Measurements from ENCODE around the gene GTPBP3.

Gene GTPBP3

DNA sequence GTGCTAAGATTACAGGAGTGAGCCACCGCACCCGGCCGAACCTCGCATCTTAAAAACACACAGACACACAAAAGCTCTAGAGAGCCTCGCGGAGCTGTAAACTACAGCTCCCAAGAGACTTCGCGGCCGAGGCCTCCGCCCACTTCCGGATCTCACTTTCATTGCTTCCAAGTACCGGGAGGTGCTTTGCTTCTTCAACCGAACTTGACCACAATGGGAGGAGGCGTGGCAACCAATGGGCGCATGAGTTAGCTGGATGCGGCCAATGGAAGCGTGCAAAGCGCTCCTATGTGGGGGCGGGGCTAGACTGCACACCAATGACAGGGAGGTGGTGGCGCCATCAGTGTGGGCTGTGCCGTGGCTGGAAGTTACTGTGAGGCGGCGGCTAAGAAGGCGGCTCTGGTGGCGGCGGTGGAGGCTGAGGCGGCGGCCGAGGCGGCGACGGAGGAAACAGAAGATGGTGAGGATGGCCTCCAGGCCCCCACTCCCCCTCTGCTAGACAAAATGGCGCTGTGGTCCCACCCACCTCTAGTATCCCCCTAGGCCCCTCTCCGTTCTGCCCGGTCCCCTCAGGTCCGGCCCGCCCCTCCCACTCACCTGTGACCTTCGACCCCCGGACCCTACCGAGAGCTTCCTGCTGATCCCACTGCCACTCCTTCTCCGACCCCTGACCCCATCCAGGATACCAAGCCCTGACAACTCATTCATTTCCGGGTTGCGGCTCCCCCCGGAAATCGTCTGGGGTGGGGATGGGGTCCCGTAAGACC is 28.0 kb upstream of the GTPBP3 start, which contains the start of gene DDA1:
Gene DDA1, plus strand, starts transcription at position 366 of the 767 bp plus-strand sequence. Its CDS starts 92 bp downstream, at position 458.
- DNase-seq (ENCODE audit: low read depth in 2 of 2) = peak; percentile 93 to 98

DNA sequence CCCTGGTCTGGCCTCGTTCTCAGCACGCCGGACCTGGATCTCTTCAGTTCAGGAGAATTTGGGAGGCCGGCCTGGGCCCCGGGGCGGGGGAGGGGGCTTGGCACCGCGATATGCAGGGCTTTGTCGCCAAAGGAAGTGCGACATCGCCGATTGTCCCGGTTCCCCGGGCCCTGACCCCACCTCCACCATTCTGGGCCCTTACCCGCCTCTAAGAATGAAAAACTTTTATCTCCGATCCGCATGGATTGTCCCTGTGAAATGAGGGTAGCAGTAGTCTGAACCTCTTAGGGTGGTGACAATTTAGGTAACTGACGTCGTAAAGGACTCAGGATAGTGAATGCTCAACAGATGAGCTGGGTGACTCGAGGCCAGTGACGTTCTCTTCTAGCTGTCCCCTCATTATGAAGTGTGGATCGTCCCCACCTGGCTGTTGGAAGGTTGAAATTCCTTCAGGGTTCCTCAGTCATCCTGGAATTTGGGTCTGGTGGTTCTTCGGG is 27.3 kb upstream of the GTPBP3 start:
- DNase-seq (ENCODE audit: low read depth in 2 of 2) = no peak

DNA sequence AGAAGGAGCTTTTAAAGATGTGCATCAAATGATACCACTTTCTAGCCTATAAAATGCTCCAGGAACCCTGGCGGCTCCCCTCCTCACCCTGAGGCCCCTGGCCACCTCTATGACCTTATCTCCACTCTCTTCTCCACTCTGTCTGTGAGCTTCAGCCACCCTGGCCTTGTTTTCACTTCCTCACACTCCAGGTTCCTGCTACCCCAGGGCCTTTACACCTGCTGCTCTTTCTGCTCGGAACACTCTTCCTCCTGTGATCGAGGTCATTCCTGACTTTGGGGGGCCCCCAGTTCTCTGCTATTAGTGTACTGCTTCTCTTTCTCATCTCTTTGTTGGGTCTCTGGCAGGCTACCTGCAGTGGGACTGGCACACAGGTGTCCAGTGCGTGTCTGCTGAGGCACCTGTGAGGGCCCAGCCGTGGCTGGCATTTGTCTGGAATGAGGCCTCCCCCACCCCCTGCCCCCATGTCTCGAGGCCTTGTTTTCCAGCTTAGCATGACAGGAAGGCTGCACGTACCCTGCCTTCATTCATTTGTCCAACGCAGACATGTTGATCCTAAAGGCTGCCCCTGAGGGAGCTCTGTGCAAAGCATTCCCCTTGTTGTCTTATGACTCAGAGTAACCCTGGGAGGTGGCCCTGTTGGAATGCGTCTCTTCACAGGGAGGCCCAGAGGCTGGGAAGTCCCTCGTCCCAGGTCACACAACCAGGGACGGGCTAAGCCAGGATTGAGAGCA is 25.7 kb upstream of the GTPBP3 start:
- DNase-seq (ENCODE audit: low read depth in 2 of 2) = no peak

DNA sequence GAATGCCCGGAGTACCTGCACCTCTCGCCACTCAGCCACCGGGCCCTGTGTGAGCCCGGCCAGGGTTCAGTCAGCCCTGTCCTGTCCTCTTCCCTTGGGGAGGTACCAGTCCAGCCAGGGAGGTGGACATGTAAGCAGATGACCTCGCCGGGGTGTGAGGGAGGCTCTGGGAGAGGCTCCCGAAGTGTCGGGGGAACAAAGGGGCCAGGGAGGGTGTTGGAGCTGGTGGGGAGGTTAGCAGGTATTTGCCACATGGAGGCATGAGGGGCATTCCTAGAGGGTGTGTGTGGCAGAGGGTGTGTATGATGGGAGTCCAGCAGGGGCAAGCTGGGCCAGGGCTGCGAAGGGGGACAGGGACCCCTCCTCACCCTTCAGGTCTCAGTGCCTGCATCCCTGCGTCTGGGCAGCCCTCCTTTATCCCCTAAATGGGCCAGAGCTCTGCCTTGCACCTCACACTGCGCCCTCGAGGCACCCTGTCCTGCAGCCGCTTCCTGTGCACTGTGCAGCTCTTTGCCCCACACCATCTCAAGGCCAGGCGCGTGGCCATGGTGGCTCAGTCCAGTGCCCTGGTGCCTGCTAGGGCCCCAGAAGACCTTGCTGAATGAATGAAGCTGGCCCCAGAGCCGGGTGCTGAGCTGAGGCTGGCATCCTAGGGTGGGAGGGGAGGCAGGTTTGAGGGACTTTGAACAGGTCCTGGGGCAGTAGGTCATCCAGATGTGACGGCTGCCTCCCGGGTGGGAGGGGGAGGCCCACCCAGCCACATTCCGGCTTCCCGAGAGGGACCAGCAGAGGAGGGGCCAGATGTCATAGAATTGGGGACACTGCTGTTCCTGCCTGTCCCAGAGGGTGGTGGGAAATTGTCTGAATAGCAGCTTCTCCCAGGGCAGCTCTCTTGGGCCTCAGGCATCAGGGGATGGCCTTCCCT is 24.9 kb upstream of the GTPBP3 start:
- DNase-seq (ENCODE audit: low read depth in 2 of 2) = no peak

DNA sequence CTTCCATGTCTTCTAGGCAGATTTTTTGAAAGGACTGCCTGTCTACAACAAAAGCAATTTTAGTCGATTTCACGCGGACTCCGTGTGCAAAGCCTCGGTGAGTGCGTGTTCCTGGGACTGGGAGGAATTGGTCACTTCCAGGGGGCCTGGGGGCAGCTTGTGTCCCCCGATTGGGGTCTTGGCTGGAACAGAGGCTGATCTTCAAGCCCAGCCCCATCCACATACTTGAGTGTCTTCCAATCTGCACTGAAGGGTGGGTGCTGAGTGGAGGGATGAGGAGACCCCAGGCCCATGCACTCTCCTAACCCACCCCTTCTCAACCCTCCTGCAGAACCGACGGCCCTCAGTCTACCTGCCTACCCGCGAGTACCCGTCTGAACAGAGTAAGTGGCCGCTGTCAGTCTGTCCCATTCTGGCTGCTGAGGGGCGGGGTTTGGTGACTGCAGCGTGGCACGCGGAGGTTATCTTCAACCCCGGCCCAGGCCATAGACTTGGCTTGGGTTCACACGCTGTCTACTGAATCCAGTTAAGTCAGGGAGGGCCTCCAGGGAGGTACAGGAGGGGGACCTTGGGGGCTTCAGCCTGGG is 23.3 kb upstream of the GTPBP3 start:
- no peak for DNase-seq (ENCODE audit: low read depth in 2 of 2)

DNA sequence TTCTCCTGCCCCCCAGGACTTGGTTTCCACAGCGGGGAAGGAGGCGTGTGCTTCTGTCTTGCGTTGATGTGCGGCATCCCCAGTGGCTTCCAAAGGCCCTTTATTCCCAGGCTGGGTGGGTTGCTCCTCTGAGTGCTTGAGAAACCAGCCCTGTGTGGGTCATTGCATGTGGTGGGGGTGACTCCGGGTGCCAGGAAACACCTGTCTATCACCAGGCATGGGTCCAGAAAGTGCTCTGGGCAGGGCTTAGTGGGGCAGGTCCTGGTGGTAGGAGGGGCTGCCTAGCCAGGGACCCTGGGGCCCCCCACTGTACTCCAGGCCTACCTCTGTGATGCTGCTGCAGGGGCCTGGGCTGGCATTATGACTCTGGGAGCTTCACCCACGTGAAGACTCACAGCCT is 18.4 kb upstream of the GTPBP3 start:
- DNase-seq (ENCODE audit: low read depth in 2 of 2) = no peak

DNA sequence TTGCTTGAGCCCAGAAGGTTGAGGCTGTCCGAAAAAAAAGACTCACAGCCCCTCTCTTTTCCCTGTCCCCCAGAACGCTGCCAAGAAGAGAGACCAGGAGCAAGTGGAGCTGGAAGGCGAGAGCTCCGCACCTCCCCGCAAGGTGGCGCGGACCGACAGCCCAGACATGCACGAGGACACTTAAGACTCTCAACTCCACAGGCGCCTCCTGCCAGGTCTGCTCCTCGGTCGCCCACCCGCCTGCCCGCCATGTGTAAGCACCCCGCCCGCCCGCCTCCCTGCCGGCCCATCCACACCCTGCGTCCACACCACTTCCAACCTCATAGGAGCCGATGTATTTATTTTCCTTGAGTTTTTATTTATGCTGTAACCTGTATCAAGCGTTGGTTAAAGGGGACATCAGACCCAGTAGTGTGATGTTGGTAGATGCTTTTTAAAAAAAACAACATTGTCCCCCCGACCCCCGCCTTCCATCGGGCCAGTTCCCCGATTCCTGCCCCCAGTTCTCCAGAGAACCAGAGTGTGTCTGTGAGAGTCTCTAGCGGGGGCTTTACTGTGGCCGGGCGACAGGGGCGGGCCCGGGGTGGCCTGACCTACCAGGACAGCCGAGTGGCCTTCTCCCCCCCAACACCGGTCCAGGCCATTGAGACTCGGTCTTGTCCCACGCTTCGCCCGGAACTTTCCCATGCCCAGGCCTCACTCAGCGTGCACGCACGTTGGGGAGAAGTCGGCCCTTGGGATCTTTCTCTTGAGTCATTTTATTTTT is 17.7 kb upstream of the GTPBP3 start:
- no peak for DNase-seq (ENCODE audit: low read depth in 2 of 2)

DNA sequence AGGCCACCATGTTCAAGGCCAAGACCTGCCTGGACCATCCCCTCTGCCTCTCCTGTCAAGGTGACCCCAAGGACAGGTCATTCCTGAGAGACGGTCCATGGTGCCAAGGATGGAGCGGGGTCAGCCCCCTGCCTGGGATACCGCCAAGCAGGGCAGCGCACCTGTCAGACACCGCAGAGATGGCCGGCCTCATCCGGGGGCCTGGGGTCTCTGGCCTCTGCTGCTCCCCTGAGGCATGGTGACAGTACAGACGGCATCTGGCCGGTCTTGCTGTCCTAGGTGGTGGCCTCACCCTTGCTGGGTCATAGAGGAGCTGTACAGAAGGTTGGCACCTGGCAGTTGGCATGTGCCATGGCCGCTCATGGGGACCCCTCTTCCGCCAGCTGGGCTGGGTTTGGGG is 16.9 kb upstream of the GTPBP3 start:
- DNase-seq (ENCODE audit: low read depth in 2 of 2) = no peak

DNA sequence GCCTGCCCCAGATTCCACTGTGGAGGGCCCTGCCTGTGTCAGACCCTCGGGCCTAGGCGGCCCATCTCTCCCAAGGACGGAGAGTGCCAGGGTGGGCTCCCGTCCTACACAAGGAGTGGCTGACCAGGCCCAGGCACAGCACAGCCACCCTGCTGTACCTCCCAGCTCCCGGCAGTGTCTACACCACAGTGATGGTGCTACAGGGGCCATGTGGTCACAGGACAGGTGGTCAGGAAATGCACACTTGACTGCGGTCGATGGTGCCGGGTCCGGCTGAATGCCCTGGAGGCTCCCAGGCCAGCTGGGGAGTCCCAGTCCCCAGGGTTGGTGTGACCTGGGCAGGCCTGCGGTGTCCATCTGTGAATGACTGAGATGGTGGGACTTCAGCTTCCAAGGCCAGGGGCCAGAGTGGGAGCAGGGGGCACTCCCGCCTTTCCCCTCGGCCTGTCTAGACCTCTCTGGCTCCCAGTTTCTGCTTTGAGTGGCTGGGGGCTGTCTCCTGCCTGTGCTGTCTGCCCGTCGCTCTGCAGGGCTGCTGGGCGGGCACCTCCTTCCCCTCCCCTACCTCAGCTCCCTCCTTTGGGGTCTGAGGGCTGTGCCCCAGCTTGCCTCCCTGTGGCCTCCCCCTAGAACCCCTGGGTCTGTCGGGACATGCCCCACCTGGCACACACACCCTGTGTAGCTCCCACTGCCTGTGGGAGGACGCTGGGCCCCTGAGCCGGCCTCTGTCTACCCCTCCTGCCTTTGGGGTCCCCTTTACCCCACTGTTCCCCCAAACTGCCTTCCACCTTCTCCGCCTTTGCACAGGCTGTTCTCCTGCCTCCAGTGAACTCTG is 15.5 kb upstream of the GTPBP3 start:
- DNase-seq (ENCODE audit: low read depth in 2 of 2) = no peak

DNA sequence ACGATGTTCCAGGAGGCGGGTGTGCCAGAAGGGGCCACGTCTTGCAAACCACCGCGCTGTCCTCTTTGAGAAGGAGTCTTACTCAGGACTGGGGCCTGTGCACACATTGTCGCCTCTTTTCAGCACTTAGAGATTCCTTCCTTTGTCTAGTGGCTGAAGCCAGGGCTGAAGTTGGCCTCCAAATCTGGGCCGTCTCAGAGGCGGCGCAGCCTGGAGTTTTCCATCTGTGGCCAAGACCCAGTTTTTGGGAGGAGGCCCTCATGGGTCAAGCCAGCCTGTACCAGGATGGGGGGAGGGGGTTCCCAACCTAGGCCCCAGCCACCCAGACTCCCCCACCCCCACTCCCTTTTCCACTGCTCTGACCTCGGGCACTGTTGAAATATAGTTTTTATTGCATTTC is 14.5 kb upstream of the GTPBP3 start:
- DNase-seq (ENCODE audit: low read depth in 2 of 2) = no peak

DNA sequence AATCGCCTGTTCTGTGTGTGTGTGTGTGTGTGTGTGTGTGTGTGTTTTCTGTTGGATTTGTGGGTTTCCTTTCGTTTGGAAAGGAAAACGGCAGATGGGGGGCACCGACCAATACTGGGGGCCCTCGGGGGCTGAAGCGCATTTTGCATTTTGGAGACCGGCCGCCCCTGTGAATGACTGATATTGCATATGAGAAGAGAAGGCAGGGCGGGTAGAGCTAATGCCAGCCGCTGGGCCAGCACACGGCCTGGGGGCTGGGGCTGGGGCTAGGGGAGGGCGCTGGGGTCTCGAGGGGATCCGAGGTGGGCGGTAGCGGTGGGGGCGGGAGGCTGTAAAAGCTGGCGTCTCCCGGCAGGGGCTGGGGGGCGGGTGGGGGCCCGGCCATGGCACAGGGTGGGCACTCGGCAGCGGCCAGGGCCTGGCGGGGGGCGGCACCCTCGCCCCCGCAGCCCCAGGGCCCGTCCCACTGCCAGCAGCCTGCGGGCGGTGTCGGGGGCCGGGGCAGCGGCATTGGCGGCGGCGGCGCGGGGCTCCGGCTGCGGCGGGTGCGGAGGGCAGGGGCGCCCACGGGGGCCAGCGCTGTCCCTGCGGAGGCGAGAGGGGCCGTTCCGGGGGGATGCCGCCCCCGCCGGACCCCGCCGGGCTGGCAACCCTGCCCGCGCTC is 13.9 kb upstream of the GTPBP3 start:
- no peak for DNase-seq (ENCODE audit: low read depth in 2 of 2)

DNA sequence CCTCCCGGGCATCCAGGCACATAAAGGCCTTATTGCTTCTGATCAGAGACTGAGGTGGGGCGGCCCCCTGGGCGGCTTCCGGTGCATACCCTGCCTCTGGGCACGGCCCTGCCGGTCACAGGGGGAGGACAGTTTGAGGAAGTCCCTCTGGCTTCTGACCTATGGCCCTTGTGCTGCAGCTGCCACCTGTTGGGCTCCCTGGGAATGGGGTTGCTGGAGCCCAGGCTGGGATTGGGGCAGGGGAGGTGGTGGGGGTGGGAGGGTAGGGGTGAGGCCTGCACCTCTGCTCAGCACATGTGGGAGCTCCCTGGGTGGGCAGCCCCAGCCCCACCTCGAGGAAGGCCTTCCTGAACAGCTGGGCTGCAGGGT is 13.4 kb upstream of the GTPBP3 start:
- DNase-seq (ENCODE audit: low read depth in 2 of 2) = no peak

DNA sequence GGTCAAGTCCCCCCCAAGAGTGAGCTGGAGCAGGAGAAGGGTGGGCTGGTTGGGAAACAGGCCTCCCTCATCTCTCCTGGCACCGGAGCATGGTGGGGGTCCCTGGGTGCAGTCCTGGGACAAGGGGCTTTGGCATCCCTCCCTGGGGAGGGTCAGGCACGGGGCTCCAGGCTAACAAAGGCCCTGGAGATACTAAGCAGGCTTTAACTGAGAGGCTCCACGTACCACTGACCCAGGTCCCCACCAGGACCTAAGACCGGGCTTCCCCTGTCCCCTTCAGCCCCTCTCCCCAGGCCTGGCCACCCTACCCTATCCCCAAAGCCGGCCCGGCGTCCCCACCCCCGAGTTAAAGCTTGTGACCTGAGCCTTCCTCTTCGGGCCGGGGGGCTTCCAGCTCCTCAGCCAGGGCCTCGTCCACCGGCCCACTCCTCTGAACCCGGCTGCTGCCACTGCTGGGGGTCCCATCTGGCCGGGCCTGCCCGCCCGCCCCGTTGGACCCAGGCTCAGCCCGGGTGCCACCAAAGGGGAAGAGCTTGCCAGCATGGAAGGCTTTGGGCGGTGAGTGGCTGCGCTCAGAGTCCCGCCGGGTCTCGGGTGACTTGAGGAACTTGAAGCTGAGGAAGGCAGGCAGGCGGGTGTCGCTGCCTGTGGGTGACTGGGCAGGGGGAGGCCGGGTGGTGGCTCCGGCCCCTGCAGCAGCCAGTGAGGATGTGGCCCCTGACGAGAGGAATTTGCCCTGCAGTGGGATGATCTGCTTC is 12.8 kb upstream of the GTPBP3 start:
- no peak for DNase-seq (ENCODE audit: low read depth in 2 of 2)

DNA sequence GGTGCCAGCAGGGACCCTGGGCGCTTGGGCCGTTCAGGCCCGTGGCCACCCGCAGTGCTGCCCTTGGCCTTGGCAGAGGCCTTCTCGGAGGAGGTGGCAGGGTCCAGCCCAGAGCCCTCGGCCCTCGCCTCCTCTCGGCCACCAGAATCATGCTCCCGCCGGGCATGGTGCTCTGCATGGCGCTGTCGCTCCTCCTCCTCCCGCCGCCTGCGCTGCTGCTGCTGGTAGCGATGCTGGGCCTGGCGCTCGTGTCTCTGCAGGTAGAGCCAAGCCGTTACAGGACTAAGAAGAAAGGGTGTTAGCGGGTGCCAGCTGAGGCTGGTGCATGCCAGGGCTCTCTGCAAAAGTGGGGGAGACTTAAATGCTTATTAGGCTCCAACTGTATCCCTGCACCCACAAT is 12.2 kb upstream of the GTPBP3 start:
- no peak for DNase-seq (ENCODE audit: low read depth in 2 of 2)

DNA sequence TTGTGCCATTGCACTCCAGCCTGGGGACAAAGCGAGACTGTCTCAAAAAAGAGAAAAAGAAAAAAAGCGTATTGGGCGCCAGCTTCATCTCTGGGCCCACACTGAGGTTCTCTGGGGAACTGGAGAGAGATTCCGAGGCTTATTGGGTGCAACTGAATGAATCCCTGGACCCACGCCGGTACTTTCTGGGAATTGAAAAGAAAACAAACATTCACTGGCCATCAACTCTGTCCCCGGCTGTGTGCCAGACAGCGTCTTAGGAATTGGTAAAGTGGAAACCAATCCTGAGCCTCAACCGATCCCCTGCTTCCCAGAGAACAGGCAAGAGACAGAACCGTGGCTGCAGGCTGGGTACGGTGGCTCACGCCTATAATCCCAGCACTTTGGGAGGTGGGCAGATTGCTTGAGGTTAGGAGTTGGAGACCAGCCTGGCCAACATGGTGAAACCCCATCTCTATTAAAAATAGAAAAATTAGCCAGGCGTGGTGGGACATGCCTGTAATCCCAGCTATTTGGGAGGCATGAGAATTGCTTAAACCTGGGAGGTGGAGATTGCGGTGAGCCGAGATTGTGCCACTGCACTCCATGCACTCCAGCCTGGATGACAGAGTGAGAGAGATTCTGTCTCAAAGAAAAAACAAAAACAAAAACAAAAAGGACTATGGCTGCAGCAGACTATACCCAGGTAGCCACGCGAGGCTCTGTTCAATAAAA is 11.3 kb upstream of the GTPBP3 start:
- DNase-seq (ENCODE audit: low read depth in 2 of 2) = no peak

DNA sequence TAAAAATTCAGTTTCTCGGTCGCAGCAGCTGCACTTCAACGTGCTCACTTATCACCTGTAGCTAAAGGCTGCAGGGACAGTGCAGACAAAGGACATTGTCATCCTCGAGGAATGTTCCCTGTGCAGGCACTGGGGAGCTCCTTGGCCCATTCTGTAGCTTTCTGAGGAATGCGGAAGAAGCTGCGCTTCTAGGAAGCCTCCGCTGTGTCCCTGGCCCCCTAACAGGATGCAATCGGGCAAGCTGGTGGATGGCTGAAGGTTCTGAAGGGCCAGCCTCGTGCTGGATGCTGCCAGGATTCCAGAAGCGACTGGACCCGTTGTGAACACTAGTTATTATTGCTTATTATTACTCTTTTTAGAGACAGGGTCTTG is 10.8 kb upstream of the GTPBP3 start:
- no peak for DNase-seq (ENCODE audit: low read depth in 2 of 2)

DNA sequence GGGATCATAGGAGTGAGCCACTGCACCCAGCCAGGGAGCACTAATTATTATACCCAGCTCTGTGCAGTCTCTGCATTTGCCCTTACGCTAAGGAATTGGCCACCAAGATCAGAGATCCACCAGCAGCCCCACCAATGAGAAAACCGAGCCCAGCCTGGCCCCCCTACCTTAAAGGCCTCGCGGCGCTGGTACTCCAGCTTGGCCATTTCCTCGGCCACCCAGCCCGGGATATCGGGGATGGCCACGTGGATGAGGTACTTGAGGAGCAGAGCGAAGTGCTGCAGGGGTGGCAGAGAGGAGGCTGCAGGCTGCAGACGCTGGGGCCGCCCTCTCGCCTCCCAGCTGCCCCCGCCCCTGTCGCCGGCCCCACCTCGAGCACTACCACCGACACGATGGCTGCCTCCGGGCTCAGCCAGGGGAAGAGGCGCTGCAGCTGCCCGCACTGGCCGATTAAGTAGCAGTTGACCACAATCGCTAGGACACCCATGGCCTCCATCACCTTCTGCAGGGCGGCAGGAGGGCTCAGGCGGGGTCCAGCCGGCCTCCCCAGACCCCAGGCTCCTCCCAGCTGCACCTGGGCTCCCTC is 10.2 kb upstream of the GTPBP3 start:
- DNase-seq (ENCODE audit: low read depth in 2 of 2) = no peak
